GM15510 (cell line): ENCODE data around the gene VIPR2.

Experiments used
- POLR2A ChIP-seq: IDR thresholded peaks from 3 replicates; pipeline ENCODE4 v1.6.1; 2011; ENCODE audit warnings: borderline replicate concordance; ENCODE audit not compliant: insufficient read length; ENCODE audit errors: extremely low read depth

VIPR2 gene

DNA sequence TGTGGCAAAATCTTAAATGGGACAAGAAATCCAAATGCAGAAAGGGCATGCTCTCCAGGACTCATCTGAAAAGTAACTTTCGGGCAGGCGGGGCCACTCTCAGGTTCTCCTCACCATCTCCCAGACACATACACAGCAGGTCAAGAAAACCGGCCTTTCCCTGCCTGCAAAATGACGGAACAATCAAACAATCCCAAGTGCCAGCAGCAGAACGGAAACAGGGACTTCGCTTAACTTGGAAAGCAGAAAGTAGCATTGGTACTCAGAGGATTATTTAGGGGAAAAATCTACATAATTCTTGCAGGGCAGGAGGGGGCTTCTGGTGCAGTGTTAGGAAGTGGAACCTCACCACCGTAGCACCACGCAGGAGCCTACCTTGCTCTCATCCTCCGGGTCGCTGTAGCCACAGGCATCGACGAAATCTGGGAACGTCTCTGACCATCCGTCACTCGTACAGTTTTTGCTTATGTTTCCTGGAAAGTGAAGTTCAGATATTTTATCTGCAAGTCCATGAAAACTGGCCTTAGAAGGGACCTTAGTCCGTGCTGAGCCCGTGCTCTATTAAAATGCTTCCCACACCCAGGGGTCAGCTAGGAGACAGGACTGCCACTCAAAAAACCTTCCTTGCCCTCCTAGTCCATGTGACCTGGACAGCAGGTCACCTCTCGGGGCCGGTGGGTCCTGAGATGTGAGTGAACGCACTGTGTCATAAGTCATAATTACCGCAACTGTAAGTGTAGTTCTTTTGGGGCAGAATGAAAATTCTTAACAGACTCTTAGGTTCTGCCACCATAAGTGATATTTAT, 41.1 kb downstream of the VIPR2 start:
- TF ChIP-seq POLR2A = no peak

DNA sequence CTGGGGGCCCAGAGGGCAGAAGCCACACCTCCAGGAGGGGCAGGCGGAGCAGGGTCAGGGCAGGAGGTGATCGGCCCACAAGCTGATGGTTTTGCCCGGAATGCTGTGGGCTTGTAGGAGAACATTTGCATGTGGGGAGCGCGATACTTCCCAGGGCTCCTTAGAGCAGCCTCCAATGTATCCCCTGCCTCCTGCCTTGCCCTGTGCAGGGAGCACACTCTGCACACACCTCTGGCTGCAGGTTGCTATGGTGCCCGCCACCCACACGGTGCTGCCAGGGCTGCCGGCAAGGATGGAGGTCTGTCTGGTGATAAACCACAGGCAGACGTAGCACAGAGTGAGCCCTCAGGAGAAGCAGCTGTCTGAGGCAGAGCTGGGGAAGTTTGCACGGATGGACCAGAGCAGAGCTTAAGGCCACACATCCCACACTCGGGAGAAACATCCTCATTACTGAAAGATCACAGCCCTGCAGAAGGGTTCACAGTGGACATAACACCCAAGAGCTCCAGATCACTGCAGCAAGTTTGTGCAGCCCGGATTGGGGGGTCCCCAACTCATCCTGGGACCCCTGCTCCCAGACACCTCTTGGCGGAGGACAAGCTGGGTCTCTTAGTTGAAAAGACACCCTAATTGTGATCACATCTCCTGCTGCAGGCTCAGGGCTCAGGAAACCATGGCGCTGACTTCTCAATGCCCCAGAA, 41.8 kb downstream of the VIPR2 start:
- TF ChIP-seq POLR2A = no peak

DNA sequence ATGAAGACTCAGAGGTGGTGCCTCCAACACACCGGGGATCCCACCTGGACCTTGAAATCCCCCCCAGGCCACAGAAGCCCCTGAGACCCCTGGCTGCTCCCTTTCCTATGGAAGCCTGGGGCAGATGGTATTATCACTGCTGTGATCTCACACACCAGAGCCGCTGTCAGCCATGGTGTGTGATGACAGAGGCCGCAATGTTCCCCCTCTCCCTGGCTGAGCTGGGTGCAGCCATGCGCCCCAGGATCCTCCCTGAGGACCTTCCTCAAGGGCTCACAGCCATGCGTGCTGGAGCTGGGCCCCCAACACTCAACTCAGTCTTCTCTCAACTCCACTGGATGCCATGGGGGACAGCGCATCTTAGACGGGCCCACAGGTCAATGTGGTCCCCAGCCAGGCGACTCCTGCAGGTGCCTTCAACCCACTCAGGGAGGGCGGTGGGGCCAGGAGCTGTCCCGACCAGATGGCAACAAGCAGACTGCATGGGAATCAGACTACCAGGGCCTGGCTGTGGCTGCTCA, 44.9 kb downstream of the VIPR2 start:
- TF ChIP-seq POLR2A = no peak

DNA sequence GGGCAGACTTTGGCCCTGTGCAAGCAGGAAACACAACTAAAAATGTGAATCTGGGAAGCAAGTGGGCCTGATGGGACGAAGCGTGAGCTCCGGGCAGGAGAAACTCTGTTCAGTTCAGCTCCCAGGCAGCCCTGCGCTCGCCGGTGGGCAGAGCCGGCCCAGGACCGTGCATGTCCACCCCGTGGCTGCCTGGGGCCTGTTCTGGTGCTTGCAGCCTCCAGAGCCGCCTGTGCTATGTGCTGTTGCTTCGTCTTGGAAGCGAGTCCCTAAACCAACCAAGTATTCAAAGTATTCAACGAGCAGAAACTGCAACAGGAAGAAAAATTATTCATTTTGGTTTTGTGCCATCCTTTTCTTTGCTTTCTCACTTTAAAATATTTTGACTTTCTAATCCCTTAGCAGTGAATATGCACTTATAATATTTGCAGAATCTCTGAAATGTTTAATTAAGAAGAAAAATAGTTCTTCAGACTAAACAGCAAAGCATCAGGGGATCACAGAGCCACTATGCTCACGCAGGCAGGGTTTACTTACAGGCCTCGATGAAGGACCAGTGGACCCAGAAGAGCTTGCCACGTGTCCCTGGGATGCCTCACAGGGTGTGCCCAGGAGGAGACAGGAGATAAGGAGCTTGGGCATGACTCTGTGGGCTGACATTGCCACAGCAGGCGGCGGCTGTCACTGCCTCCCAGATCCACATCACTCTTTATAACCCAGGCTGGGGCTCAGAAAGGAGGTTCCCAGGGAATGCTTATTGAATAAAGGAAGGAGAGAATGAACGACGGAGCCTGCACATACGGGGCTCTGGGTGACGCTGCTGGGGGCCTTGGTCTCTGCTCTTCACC, 45.6 kb downstream of the VIPR2 start:
- TF ChIP-seq POLR2A = no peak

DNA sequence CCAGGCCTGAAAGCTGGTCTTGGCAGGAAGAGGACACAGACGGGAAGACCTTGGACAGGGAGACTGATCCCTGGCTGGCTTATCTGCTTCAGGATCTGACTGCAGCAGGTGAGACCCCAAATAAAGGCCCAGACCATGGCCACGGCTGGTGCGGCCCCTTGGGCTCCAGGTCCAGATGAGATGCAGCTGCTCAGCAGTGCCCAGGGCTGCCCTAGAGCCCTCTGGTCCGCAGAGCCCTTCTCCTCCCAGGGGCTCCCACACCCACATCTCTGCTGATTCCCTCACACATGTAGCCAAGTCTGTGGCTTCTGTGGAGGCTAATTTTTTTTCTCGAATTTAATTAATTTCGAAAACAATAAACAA, 46.3 kb downstream of the VIPR2 start:
- TF ChIP-seq POLR2A = no peak

DNA sequence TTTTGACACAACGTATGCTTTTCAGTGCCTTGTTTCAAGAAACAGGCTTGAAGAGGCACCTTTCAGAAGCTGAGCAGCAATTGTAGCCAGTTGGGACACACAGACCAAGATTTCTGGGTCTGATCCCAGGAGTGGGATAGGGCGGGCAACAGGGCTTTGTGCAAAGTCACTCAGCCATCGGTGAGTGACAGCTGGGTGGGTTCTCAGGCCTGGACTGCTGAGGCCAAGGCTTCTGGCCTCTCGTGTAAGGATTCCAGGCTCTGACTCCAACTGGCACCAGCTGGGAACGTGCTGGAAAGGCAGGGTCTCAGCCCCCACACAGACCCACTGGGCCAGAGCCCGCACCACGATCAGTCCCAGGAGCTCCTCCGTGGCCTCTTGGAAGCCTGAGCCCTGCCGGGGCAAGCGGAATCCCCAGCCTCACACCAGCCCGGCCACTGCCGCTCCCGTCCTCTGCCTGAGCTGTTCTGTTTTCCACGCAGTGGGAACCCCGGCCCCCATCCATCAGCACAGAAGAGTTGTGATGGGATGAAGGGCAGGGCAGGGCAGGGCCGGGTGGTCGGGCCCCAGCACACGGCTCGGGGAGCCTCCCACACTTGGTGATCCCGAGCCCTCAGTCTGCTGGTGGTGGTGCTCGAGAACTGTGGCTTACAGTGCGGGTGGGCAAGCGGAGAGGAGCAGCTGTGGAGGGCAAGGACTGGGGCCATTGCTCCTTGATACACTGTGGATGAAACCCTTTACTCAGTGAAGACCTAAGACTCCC, 46.8 kb downstream of the VIPR2 start:
- no peak for TF ChIP-seq POLR2A

DNA sequence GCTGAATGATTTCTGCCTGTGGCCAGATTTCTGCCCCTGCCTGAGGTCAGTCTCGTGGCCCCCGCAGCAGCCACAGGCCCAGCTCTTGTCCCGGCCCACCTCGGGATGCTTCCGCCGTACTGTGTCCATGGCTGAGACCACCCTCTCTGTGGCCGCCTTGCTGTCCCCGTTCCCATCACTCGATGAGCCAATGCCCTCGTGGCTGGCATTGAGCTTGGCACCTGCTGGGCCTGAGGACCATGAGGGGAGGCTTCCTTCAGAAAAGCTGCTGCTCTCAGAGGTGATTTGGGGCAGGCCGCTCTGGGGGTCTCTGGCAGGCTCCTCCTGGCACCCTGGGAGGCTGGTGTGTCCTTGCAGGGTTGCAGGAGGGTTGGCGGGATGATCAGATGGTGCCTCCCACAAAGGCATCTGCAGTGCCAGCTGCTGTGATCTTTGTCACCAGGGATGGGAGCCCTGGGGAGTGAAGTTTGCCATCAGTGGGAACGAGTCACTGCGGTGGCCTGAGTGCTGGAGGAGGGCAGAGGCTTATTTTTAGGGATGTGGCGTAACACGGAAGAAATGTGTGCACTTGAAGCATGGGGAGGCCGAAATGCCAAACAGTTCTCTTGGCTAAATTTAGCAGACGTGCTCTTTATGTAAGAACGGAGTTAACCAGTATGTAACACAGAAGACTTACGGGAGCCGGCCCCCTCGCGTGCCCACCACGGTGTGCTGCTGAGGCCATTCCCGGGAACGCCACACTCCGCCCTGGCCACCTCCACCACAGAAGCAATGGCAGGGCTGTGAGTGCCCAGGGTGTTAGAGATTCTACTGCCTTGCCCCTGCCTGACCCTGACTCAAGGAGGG, 47.7 kb downstream of the VIPR2 start:
- TF ChIP-seq POLR2A = no peak

DNA sequence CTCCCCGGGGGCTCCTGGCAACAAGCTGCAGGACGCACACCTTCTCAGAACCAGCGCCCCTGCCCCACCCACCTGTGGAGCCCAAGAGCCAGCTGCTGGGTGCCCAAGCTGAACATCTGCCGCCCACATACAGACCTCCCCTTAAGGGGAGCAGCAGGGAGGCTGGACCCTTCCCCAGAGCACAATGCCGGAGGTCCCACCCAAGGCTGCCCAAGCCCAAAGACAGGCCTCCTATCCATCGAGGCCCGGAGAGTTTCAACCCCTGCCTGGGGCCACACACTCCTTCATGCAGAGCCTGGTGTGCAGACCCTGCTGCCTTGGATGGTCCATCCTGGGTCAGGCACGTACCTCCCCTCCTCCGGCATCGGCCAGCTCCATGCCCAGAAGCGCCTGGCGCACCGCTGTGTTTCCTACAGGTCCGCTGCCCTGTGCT, 48.7 kb downstream of the VIPR2 start:
- no peak for TF ChIP-seq POLR2A

DNA sequence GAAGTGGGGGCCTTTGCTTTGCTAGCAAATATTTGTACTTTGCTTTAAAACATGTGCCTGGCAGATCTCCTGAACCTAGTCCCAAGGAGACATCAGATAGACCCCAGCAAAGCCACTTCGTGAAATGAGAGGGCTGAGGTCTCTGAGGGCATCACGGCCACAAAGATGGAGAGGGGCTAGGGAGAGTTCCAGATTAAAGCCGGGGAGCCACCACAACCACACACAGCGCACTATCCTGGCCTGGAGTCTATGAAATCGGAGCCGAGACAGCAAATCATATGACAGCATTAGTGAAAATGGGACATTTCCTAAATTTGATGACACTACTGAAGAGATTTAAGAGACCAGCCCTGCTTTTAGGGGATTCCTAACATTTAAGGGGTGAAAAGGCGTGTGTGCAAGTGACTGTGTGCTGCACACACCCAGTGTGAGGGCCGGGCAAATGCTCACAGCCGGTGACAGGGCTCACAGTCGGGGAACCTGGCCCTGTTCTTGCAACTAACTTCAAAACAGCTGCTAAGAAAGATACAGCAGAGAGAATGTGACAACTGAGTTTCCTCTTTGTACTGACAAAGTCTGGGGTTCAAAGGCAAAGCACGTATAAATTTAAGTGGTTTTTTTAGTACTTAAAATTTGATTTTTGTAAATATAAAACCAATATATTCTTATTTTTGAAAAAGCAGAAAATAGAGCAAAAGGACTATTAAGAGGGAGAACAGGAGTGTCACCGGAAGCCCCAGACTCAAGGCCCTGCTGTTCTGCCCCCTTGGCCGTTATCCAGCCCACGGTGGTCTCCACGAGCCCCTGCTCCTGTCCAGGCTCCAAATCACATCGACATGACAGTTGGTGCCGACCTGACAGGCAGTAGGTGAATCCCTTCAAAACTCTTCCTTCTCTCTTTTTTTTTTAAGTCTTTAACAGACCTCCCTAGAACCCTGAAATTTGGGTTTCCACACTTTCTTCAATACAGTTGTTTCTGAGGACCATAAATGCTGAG, 49.5 kb downstream of the VIPR2 start:
- TF ChIP-seq POLR2A = no peak

DNA sequence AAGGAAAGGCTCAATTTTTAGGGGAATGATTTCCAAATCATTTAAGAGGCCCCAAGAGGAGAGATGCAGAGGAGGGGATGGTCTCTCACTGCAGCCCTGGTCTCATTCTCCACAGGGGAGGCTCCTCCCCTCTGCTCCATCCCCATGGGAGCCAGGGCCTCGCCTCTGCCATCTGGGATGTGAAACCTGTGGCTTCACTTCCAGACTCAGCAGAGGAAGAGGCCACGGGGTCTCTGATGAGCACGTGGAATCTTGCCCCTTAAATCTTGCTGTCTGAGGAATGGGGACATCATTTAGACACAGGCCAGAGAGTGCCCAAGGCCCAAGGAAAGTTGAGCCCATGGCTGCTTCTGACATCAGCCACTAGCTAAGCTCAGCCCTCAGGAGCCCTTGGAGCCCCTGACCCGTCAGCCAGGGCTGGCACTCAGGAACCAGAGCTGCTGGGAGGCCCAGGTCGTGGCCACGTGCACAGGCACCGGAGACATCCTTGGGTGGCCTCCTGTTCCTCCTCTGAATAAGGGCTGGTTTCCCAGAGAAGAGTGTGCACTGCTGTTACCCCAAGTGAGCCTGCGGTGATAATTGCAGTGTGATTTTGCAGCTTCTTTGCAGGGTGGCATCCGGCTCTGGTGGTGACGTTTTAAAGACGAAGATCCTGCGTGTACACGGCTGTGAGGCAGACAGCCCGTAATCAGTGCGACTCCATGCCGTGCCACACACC, 50.5 kb downstream of the VIPR2 start:
- no peak for TF ChIP-seq POLR2A

DNA sequence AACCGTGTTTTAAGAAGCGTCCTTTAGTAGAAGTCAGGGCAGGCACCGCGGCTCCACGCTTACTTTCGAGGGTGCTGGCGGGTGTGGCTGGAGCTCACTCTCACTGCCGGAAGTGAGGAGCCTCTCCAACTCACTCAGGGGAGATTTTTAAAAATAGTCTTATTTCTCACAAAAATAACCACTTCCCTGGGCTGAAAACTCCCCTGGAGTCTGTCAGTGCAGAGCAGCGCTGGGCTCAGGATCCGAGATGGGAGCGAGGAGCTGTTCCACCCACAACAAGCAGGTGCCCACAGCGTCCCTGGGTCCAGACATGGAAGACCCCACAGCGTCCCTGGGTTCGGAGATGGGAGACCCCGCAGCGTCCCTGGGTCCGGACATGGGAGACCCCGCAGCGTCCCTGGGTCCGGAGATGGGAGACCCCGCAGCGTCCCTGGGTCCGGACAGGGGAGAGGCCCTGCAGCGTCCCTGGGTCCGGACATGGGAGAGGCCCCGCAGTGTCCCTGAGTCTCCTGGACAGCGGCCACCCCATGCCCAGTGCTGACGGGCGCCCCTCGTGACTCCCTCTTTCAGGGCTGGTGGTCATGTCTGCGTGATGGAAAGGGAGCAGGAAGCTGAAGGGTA, 51.2 kb downstream of the VIPR2 start:
- TF ChIP-seq POLR2A = no peak

DNA sequence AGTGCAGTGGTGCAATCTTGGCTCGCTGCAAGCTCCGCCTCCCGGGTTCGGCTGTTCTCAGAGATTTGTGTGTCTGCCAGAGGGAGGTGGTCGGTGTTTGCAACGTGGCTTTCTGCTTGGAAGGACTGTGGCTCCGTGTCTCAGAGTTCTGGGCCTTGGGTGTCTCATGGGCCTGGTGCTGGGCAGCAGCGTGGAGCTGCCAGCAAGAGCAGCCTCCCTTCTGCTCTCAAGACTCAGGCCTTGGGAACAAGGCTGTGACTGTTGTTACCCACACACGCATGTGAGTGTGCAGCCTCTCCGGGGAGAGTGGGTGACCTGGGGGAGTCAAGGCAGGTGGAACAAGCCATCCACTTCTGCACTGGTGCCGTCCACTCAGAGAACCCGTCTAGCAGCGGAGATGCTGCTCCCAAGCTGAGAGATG, 52.0 kb downstream of the VIPR2 start:
- TF ChIP-seq POLR2A = no peak
